HG03097 (cell line): ENCODE measurements around the gene SLC1A7.

ENCODE experiments used
- ATAC-seq: cut with Tn5 transposase; IDR thresholded peaks from one replicate; pipeline ENCODE4 v1.9.1; 2021; ENCODE audit not compliant: unreplicated experiment, low FRiP score

SLC1A7 gene

DNA sequence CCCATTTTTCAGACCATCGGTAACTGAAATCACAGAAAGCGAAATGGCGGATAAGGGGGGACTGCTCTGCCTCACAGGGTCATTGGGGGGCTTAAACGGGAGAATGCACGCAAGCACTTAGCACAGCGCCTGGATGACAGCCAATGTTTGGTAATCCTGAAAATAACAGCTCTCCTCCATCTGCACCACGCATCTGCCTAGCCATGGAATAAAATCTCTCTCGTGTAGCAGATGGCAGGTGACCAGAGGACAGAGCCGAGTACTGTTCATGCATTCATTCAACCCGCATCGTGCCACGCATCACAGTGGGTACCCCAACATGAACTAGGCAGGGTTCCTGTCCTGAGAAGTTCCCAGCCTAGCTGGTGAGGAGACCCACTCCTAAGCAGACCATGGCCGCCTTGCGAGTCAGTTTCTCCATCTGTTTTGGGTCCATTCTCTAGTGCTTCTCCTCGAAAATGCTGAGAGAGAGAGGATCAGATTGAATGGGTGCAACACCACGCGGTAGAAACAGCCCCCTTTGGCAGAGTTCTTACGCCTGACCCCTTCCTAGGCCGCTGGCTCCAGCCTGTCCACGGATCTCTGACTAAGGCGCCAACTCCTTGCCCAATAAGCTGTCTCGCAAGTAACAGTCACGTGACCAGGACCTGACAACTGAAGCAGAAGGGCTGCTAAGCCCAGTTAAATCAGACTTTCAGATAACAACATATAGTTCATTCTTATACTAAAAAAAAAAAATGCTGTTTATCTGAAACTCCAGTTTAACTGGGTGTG, 7.3 kb downstream of the SLC1A7 start:
- no peak for ATAC-seq

GRCh38 chr1:53134042-53134485, 8.4 kb downstream of the SLC1A7 start:
- no peak for ATAC-seq

GRCh38 chr1:53133261-53134041, 9.0 kb downstream of the SLC1A7 start:
- no peak for ATAC-seq

DNA sequence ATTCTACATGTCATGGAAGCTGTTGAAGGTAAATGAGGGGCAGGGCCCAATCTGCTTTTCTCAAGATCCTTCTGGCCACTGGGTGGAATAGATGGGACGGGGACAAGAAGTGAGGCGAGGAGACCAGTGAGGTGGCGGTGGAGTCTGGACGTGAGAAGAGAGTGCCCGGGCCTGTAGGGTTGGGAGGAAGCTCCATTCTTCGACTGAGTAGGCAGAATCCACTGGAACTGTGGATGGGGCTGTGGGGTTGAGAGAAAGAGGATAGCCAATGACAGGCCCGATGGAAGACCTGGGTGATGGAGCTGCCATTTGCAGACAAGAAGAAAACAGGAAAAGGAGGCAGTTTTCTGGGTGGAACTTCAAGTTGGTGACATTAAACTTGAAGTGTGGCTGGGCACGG, 10.3 kb downstream of the SLC1A7 start:
- no peak for ATAC-seq

- ATAC-seq, result no peak
These were observed 10.9 kb downstream of the SLC1A7 start for GRCh38 chr1:53131590-53131938.

- no peak for ATAC-seq
These were observed 11.4 kb downstream of the SLC1A7 start for GRCh38 chr1:53130878-53131589.

DNA sequence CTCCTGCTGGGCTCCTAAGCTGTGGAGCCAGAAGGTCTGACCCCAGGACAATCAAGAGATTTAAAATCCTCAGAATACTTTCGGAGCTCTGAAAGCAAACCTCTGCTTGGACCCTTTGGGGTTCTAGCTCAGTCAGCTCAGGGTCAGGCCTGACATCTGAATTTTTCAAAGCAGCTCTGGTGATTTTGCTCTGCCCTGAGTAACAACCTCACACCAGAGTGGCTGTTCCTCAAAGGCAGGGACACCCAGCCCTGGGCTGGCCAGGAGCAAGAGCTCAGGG, 11.9 kb downstream of the SLC1A7 start:
- no peak for ATAC-seq

DNA sequence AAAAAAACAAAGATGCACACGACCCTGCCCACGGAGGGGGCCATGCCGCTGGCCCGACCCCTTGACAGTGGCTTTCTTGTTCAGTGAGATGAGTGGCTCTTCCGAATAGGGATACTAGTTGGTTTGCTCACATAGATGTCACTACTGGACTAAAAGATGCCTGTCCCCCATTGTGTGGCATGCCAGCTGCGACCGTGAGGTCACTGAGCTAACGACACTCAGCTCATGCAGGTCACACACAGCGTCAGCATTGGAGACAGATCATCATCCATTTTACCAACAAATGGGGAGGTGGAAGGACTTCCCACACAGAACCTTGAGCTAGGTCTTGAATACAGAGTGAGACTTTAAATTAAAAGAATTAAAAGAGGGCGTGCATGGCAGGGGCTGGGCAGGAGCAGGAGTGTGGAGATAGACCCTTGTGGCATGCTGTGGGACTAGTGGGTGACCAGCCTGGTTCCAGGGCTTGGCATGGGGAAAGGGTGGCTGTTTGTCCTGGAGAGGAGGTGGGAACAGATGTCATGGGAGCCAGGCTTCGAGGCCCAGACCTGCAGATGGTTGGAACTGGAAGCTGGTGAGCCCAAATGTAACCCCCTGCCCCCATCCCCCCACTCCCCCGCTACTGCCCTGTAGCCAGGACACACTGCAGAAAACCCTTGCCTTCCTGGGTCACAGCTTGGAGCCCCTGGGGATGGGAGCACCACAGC, 12.4 kb downstream of the SLC1A7 start:
- no peak for ATAC-seq

DNA sequence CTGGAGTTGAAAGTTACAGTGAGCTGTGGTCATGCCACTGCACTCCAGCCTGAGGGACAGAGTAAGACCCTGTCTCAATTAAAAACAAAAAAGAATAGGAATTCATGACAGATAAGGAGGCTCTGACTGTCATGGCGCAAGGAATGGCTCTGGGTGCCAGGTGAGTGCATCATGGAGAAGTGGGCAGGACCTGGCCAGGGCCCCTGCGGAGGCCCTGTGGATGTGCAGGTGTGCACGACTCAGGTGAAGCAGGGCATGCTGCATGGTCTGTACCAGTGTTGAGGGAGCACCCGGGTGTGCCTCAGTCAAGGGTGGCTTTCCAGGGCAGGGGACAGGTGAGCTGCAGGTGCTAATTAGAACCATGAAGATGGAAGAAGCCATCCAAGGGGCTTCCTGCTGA, 14.0 kb downstream of the SLC1A7 start:
- no peak for ATAC-seq

- no peak for ATAC-seq
These were observed 14.9 kb downstream of the SLC1A7 start for GRCh38 chr1:53127546-53127945.

- no peak for ATAC-seq
These were observed 15.9 kb downstream of the SLC1A7 start for GRCh38 chr1:53126495-53126894.

DNA sequence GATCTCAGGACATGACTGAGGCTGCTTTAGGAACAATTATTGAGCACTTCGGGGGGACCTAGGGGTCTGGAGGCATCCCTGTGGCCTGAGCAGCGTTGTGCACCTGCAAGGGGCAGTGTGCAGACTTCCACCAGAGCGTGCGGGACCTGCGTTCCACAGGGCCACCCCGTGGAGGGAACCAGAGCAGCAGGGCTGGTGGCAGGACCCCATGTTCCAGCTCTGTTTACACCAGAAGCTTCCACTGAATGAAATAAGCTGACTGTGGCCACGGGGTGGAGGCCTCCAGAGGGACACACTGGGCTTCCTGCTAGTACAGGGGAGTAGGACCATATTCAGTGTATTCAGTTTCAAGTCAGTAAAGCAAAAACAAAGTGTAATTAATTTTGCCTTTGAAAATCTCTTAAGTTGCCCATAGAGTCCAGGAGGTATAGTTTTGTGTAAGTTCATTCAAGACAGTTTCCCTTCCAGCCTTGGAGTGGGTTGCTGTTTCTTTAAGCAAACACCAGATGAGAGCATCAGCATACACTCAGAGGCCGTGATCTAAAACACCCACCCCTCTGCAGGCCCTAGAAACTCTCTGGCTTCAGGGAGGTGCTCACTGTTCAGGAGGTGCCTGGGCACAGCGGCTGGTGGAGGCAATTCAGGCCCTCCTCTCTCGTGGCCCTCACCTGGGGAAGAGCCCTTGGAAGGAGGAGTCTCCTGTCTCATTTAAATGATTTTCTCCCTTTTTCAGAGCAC, 16.6 kb downstream of the SLC1A7 start:
- ATAC-seq, result no peak

GRCh38 chr1:53125122-53125521, 17.3 kb downstream of the SLC1A7 start:
- no peak for ATAC-seq

GRCh38 chr1:53123453-53124140, 18.8 kb downstream of the SLC1A7 start:
- no peak for ATAC-seq

DNA sequence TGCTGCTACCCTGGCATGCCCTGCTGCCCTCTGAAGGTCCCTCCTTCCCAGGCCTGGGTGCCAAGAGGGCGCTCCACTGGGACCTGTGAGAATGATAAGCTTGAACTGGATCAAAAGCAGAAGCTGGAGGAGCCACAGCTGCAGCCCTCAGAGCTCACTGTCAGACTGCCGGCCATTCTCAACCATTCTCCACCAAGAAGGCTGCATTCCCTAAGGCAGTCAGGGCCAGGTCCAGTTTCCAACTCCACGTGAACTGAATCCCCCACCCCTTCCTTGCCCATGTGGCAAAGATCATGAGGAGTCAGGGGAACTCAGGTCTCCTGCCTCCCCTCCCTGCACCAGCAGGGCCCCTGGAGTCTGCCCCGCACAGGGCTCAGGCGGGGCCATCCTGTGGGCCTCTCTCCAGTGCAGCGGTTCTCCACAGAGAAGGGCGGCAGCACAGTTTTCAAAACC, 19.5 kb downstream of the SLC1A7 start:
- ATAC-seq, result no peak

DNA sequence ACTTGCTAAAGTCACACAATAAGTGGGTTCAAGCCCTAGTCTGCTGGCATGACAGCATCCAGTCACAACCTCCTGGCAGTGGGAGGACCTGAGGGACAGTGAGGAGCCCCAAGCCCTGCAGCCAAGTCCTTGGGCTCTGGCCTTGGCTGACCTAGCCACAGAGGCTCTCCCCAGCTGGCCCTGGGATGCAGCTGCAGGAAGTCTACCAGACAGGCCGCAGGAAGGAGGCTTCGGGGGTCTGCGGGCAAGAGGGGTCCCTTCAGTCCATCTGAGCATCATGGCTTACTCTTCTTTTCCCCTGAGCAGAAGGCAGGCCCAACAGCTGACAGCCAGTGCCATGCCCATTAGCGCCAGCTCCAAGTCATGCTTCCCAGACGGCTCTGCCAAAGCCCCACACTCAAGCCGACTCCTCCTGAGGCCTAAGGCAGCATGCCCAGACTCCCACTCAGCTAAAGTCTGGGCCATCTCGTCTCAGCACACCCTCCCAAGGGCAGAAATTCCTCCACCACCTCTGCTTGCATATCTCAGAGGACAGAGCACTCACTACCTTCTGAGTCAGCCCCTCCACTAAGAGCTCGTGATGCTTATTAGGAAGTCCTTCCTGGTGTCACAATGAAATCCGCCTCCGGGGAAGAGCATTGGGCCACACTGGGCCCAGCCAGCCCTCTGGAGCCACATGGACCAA, 20.1 kb downstream of the SLC1A7 start:
- ATAC-seq, result no peak

- ATAC-seq, result no peak
These were observed 20.9 kb downstream of the SLC1A7 start for GRCh38 chr1:53121319-53122172.

DNA sequence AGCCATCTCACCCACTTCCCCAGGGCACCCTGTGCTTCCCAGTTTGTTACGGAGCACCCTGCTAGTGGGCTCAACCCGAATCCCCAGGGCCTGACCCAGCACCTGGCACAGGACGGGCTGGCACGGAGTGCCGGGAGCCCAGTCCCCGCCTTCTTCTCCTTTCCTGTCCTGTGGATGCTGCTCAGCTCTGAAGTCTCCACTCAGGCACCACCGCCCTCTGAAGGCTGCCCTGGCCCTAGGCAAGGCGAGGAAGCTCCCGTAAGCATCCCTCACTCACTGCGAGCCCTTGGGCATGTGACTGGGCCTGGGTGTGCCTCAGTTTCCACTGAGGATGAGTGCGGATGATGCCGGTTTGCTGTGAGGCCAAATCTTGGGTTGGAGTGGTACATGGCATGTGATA, 21.8 kb downstream of the SLC1A7 start:
- no peak for ATAC-seq
